K562 (cell line): ENCODE data around the gene SCN4B.

Experiments used
- CTCF ChIP-seq, 3 experiments: IDR thresholded peaks in 2 of 3; conservative IDR thresholded peaks in 1 of 3; 2 replicates each; pipeline ENCODE4 v1.5.1; 2011 to 2012; ENCODE audit warnings: low read length in 3 of 3, mild to moderate bottlenecking in 3 of 3, control low read depth in 2 of 3, improper control_type of control experiment in 1 of 3, inconsistent platforms in 1 of 3, low read depth in 1 of 3, mixed read lengths in 1 of 3, moderate library complexity in 1 of 3; ENCODE audit not compliant: insufficient read depth in 2 of 3
- E2F4 ChIP-seq: sonication (generic); formaldehyde crosslinking; IDR thresholded peaks from 2 replicates; pipeline ENCODE4 v1.8.0; 2022; ENCODE audit warnings: mild to moderate bottlenecking, low read depth, missing genetic modification reagents
- MNT ChIP-seq, 2 experiments: fragments of 450-650 bp; conservative IDR thresholded peaks; 2 replicates each; pipeline ENCODE4 v1.6.1; 2017; ENCODE audit warnings: mild to moderate bottlenecking in 2 of 2, moderate library complexity in 2 of 2
- PHF8 ChIP-seq: fragments of 200-600 bp; sonication (generic); IDR thresholded peaks from 2 replicates; pipeline ENCODE4 v1.6.1; 2012; ENCODE audit warnings: mixed run types, mild to moderate bottlenecking, inconsistent platforms, low read length, moderate library complexity, borderline replicate concordance
- ZNF253 ChIP-seq: fragments of 250-450 bp; sonication (Bioruptor Pico); conservative IDR thresholded peaks from 2 replicates; pipeline ENCODE4 v1.6.1; 2021; ENCODE audit warnings: mild to moderate bottlenecking

GRCh38 chr11:118092907-118093571 is 59.6 kb downstream of the SCN4B start:
- no peak for TF ChIP-seq ZNF253
- no peak for TF ChIP-seq PHF8
- no peak for TF ChIP-seq MNT (conservative IDR thresholded peaks at IDR 0.05)
- TF ChIP-seq E2F4 (CRISPR knock-in tag): no peak
- TF ChIP-seq CTCF (IDR thresholded peaks at IDR 0.05 in 2 of 3, conservative IDR thresholded peaks at IDR 0.05 in 1 of 3; ENCODE audit: insufficient read depth in 2 of 3, low read depth in 1 of 3, low read length in 3 of 3): no peak
